ENCODE data around the gene SMKR1.

DNA sequence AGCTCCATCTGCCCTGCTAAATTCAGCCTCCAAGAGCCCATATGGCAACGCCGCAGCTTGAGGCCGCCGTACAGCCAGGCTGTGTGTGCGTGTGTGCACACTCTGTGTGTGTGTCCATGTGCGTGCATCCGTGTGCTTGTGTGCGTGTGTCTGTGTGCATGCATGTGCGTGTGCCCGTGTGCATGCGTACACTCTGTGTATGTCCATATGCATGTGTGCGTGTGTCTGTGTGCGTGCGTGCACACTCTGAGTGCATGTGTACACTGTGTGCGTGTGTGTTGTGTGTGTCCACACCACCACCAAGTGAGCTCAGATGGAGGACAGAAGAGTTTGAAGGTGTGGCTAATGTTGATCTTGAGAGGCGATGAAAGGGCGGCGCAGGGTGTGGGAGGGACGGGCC lies 30.0 kb downstream of the SMKR1 start:
- TF ChIP-seq, protein P1, sequence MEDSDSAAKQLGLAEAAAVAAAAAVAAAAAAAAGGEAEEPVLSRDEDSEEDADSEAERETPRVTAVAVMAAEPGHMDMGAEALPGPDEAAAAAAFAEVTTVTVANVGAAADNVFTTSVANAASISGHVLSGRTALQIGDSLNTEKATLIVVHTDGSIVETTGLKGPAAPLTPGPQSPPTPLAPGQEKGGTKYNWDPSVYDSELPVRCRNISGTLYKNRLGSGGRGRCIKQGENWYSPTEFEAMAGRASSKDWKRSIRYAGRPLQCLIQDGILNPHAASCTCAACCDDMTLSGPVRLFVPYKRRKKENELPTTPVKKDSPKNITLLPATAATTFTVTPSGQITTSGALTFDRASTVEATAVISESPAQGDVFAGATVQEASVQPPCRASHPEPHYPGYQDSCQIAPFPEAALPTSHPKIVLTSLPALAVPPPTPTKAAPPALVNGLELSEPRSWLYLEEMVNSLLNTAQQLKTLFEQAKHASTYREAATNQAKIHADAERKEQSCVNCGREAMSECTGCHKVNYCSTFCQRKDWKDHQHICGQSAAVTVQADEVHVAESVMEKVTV (CRISPR knock-in tag; IDR thresholded peaks at IDR 0.05), result no peak
- no peak for TF ChIP-seq TSHZ1 (CRISPR knock-in tag; IDR thresholded peaks at IDR 0.05)
